ENCODE results near the gene DUSP19. TPM values are rescaled to one million over a fixed set of nuclear protein-coding genes. Genes with fewer than 3 reads are reported as not detected.

The DUSP19 gene
- total and polyA plus RNA-seq, 2 of the 13 experiments (the other 11 are each of a cell fraction or from before 2014, with no cell fraction given), result 1.3 to 1.9 TPM

GRCh38 chr2:183038341-183039300 is 39.9 kb upstream of the DUSP19 start, which contains the start of gene NCKAP1 (continued):
- no peak for TF ChIP-seq ZNF407 (CRISPR knock-in tag; IDR thresholded peaks at IDR 0.05; ENCODE audit: not compliant biosample characterization)
- peak; percentile 79 for TF ChIP-seq SP4 (CRISPR knock-in tag; IDR thresholded peaks at IDR 0.05)
- peak; percentile 63; the same call in 1 of the 2 replicates for TF ChIP-seq NFAT5 (CRISPR knock-in tag; IDR thresholded peaks at IDR 0.05)
- TF ChIP-seq MTERF4 (CRISPR knock-in tag; IDR thresholded peaks at IDR 0.05), result peak; percentile 46; the same call in 1 of the 2 replicates
- no peak; the same call in 1 of the 2 replicates for TF ChIP-seq CENPBD1 (CRISPR knock-in tag; IDR thresholded peaks at IDR 0.05; ENCODE audit: borderline replicate concordance, low read depth)
- TF ChIP-seq NFIB (CRISPR knock-in tag; IDR thresholded peaks at IDR 0.05; ENCODE audit: borderline replicate concordance), result no peak
- TF ChIP-seq XRCC5 (optimal IDR thresholded peaks at IDR 0.05; ENCODE audit: low read length), result peak; percentile 79
- TF ChIP-seq ZMYM4 (CRISPR knock-in tag; IDR thresholded peaks at IDR 0.05), result peak; percentile 97
- TF ChIP-seq TBP (CRISPR knock-in tag; IDR thresholded peaks at IDR 0.05), result 0 out of 2 replicates have a peak, but pooled peaks have one; percentile 77
- no peak for TF ChIP-seq ZNF160 (CRISPR knock-in tag; IDR thresholded peaks at IDR 0.05)
- TF ChIP-seq MEIS1 (CRISPR knock-in tag; IDR thresholded peaks at IDR 0.05; ENCODE audit: borderline replicate concordance), result no peak; the same call in 1 of the 2 replicates
- no peak; the same call in 1 of the 2 replicates for TF ChIP-seq NFYB (CRISPR knock-in tag; IDR thresholded peaks at IDR 0.05)
